Measurements from ENCODE around the gene CRACDL.
"Not testable (repeated sequence)": the region's sequence is repeated elsewhere in the genome, so short reads cannot be mapped to it uniquely, and the experiment has no call there.

Gene CRACDL

GRCh38 chr2:98907966-98908905 is 27.8 kb downstream of the CRACDL start:
- no peak for DNase-seq (ENCODE audit: low read depth in 2 of 2)

- DNase-seq (ENCODE audit: low read depth in 2 of 2), result no peak
These were observed 28.6 kb downstream of the CRACDL start for GRCh38 chr2:98907385-98907784.

GRCh38 chr2:98903767-98904485 is 32.1 kb downstream of the CRACDL start:
- no peak for DNase-seq (ENCODE audit: low read depth in 2 of 2)

GRCh38 chr2:98903064-98903355 is 33.0 kb downstream of the CRACDL start:
- DNase-seq (ENCODE audit: low read depth in 2 of 2), result no peak

- no peak for DNase-seq (ENCODE audit: low read depth in 2 of 2)
These were observed 33.6 kb downstream of the CRACDL start for GRCh38 chr2:98902209-98903063.

- no peak for DNase-seq (ENCODE audit: low read depth in 2 of 2)
These were observed 34.3 kb downstream of the CRACDL start for GRCh38 chr2:98901702-98902101.

- DNase-seq (ENCODE audit: low read depth in 2 of 2), result no peak
These were observed 34.7 kb downstream of the CRACDL start for GRCh38 chr2:98901291-98901690.

- no peak for DNase-seq (ENCODE audit: low read depth in 2 of 2)
These were observed 35.3 kb downstream of the CRACDL start for GRCh38 chr2:98900721-98901120.

- DNase-seq (ENCODE audit: low read depth in 2 of 2), result not testable (repeated sequence)
These were observed 36.3 kb downstream of the CRACDL start for GRCh38 chr2:98899703-98900078.

- DNase-seq (ENCODE audit: low read depth in 2 of 2), result no peak
These were observed 36.9 kb downstream of the CRACDL start for GRCh38 chr2:98899041-98899702.

- DNase-seq (ENCODE audit: low read depth in 2 of 2), result no peak
These were observed 37.6 kb downstream of the CRACDL start for GRCh38 chr2:98898423-98898841.

- DNase-seq (ENCODE audit: low read depth in 2 of 2), result no peak
These were observed 38.3 kb downstream of the CRACDL start for GRCh38 chr2:98897746-98898145.

GRCh38 chr2:98896944-98897343 is 39.1 kb downstream of the CRACDL start:
- no peak for DNase-seq (ENCODE audit: low read depth in 2 of 2)

GRCh38 chr2:98896416-98896815 is 39.6 kb downstream of the CRACDL start:
- no peak for DNase-seq (ENCODE audit: low read depth in 2 of 2)

GRCh38 chr2:98895901-98896300 is 40.1 kb downstream of the CRACDL start:
- no peak for DNase-seq (ENCODE audit: low read depth in 2 of 2)

GRCh38 chr2:98895221-98895620 is 40.8 kb downstream of the CRACDL start:
- DNase-seq (ENCODE audit: low read depth in 2 of 2), result no peak

- no peak for DNase-seq (ENCODE audit: low read depth in 2 of 2)
These were observed 41.6 kb downstream of the CRACDL start for GRCh38 chr2:98894331-98895000.

GRCh38 chr2:98893911-98894321 is 42.1 kb downstream of the CRACDL start:
- no peak for DNase-seq (ENCODE audit: low read depth in 2 of 2)

GRCh38 chr2:98892871-98893270 is 43.2 kb downstream of the CRACDL start:
- no peak for DNase-seq (ENCODE audit: low read depth in 2 of 2)

- DNase-seq (ENCODE audit: low read depth in 2 of 2), result no peak
These were observed 44.4 kb downstream of the CRACDL start for GRCh38 chr2:98891591-98891990.

GRCh38 chr2:98886066-98886554 is 49.9 kb downstream of the CRACDL start:
- DNase-seq (ENCODE audit: low read depth in 2 of 2), result no peak

All from stimulated activated CD8-positive, alpha-beta memory T cell treated with anti-CD3 and anti-CD28 coated beads, Interleukin-15, amount 100 ng/mL, for 48 hours (primary cell).